Endothelial cell of umbilical vein (primary cell): Measurements from ENCODE around the gene TRAF7. TPM values are rescaled to one million over a fixed set of nuclear protein-coding genes. Genes with fewer than 3 reads are reported as not detected.

Experiments used
- BruUV-seq: library from RNA; stranded (reverse); fragments of 400-500 nt; replicated peaks from 2 replicates; lab custom pipeline; 2021; lab: Mats Ljungman, UMichigan
- CTCF ChIA-PET: fragments of 300-600, 350-600 bp; sonication (Branson Sonifier 250); formaldehyde crosslinking; loops from one replicate; lab custom pipeline; 2021; ENCODE audit warnings: antibody characterized with exemption, inconsistent platforms; lab: Charles Lee
- POLR2A ChIA-PET: fragments of 300-600, 350-600 bp; sonication (Branson Sonifier 250); formaldehyde crosslinking; loops from one replicate; lab custom pipeline; 2021; ENCODE audit warnings: antibody characterized with exemption, inconsistent platforms; lab: Charles Lee
- DNase-seq: peaks from one replicate; pipeline ENCODE4 v3.0.0-alpha.2; 2011; ENCODE audit warnings: low read depth, low spot score
- FAIRE-seq: peaks from 2 replicates; lab custom pipeline; 2011; peaks lifted over from hg19 to GRCh38; lab: Jason Lieb, UNC
- H2AFZ ChIP-seq: 2 replicates; pipeline ENCODE4 v1.6.0; 2012; ENCODE audit warnings: low read depth, low read length, control low read depth, inconsistent platforms
- H3K27ac ChIP-seq: 2 replicates; pipeline ENCODE4 v1.5.1; 2011; ENCODE audit warnings: low read depth, mild to moderate bottlenecking, control low read depth, low read length, moderate library complexity; ENCODE audit not compliant: insufficient read depth
- H3K27me3 ChIP-seq, 2 experiments: 2 replicates each; pipeline versions ENCODE4 v1.6.0 to v1.6.1; 2011; ENCODE audit warnings: low read length in 2 of 2, mixed read lengths in 1 of 2; ENCODE audit not compliant: control insufficient read depth in 2 of 2, insufficient read depth in 2 of 2
- H3K36me3 ChIP-seq, 2 experiments: 2 replicates in 1 of 2; 3 replicates in 1 of 2; pipeline ENCODE4 v1.5.1; 2011; ENCODE audit warnings: low read length in 2 of 2, mild to moderate bottlenecking in 1 of 2, moderate library complexity in 1 of 2; ENCODE audit not compliant: control insufficient read depth in 2 of 2, insufficient read depth in 2 of 2; ENCODE audit errors: extremely low read depth in 1 of 2
- H3K4me1 ChIP-seq: 3 replicates; pipeline ENCODE4 v1.5.1; 2011; ENCODE audit warnings: mild to moderate bottlenecking, low read length; ENCODE audit not compliant: control insufficient read depth, insufficient read depth; ENCODE audit errors: extremely low read depth
- H3K4me2 ChIP-seq: 2 replicates; pipeline ENCODE4 v1.6.1; 2011; ENCODE audit warnings: low read length, control low read depth, mixed read lengths; ENCODE audit not compliant: insufficient read depth
- H3K4me3 ChIP-seq, 3 experiments: fragments of 200-600 bp in 1 of 3; sonication (generic), shearing (Covaris generic) in 1 of 3; replicated peaks in 1 of 3; 2 replicates each; pipeline ENCODE4 v1.5.1; 2011 to 2016; ENCODE audit warnings: control low read depth in 3 of 3, low read length in 3 of 3, mild to moderate bottlenecking in 2 of 3, inconsistent platforms in 1 of 3, low read depth in 1 of 3, moderate library complexity in 1 of 3; ENCODE audit not compliant: insufficient read depth in 1 of 3
- H3K79me2 ChIP-seq: 2 replicates; pipeline ENCODE4 v1.6.0; 2012; ENCODE audit warnings: low read length, inconsistent platforms; ENCODE audit not compliant: control insufficient read depth, insufficient read depth
- H3K9ac ChIP-seq: replicated peaks from 2 replicates; pipeline ENCODE3; 2011; ENCODE audit warnings: low read length, control low read depth; ENCODE audit not compliant: insufficient read depth; ENCODE audit errors: extremely low read depth
- H3K9me1 ChIP-seq: replicated peaks from 3 replicates; pipeline ENCODE4 v1.6.0; 2011; ENCODE audit warnings: mild to moderate bottlenecking, low read length; ENCODE audit not compliant: control insufficient read depth, insufficient read depth; ENCODE audit errors: extremely low read depth
- H3K9me3 ChIP-seq: replicated peaks from 2 replicates; pipeline ENCODE4 v1.5.1; 2012; ENCODE audit warnings: low read length, inconsistent platforms; ENCODE audit not compliant: control insufficient read depth, insufficient read depth
- H4K20me1 ChIP-seq: replicated peaks from 2 replicates; pipeline ENCODE3; 2011; ENCODE audit warnings: mild to moderate bottlenecking, low read length; ENCODE audit not compliant: control insufficient read depth, insufficient read depth; ENCODE audit errors: extremely low read depth
- CTCF ChIP-seq, 2 donors: IDR thresholded peaks; 1 replicate in 1 of 2; 2 replicates in 1 of 2; pipeline ENCODE4 v1.5.1; 2011; ENCODE audit warnings: low read length in 2 of 2, mild to moderate bottlenecking in 2 of 2, moderate library complexity in 2 of 2, control low read depth in 1 of 2, inconsistent platforms in 1 of 2, low read depth in 1 of 2; ENCODE audit not compliant: insufficient read depth in 1 of 2; ENCODE audit errors: extremely low read depth in 1 of 2
- EZH2 ChIP-seq: IDR thresholded peaks from 2 replicates; pipeline ENCODE4 v1.6.1; 2012; ENCODE audit warnings: borderline replicate concordance, low read depth, mild to moderate bottlenecking, moderate library complexity, low read length, inconsistent platforms; ENCODE audit not compliant: severe bottlenecking
- GATA2 ChIP-seq: IDR thresholded peaks from 2 replicates; pipeline ENCODE4 v1.7.0; 2011; ENCODE audit warnings: low read depth, mild to moderate bottlenecking, moderate library complexity, mixed read lengths, low read length; ENCODE audit not compliant: insufficient read length, insufficient read depth
- MAX ChIP-seq: IDR thresholded peaks from 2 replicates; pipeline ENCODE4 v1.6.1; 2011; ENCODE audit not compliant: insufficient read depth, insufficient read length
- MYC ChIP-seq: IDR thresholded peaks from one replicate; pipeline ENCODE4 v1.6.1; 2011; ENCODE audit warnings: mild to moderate bottlenecking, low read depth, low read length
- POLR2A ChIP-seq: IDR thresholded peaks from 2 replicates; pipeline ENCODE4 v1.6.1; 2012; ENCODE audit warnings: low read depth, mild to moderate bottlenecking, control low read depth, low read length
- POLR2AphosphoS5 ChIP-seq: IDR thresholded peaks from 2 replicates; pipeline ENCODE4 v1.6.1; 2012; ENCODE audit warnings: low read depth, mild to moderate bottlenecking, control low read depth, low read length, moderate library complexity; ENCODE audit not compliant: insufficient read depth
- dilution Hi-C: fragments of 300-500 bp; cut with MboI; formaldehyde crosslinking; loops from one replicate; pipeline ENCODE4 v1.15.0; 2019; ENCODE audit warnings: low sequenced_read_pairs; ENCODE audit not compliant: extremely low pct_ligation_motif_present
- intact Hi-C: fragments of 100-400 bp; cut with micrococcal nuclease; formaldehyde crosslinking; loops from one replicate; pipeline ENCODE4 v1.10.0; 2022
- polyA plus RNA-seq, 4 experiments: library from polyadenylated mRNA; depleted of rRNA in 3 of 4; stranded (reverse) in 3 of 4; unstranded in 1 of 4; fragments of >200 nt; gene quantifications; 2 replicates each; pipeline versions ENCODE4 v1.2.1 to v1.2.3, GENCODE V29; 2011 to 2012; ENCODE audit warnings: missing spikeins in 1 of 4
- total RNA-seq: library from RNA; stranded (reverse); gene quantifications from 2 replicates; pipeline ENCODE4 v1.2.3, GENCODE V29; 2021

Gene TRAF7
- total and polyA plus RNA-seq, 2 donors (not counting 3 experiments of a cell fraction or from before 2014, with no cell fraction given): 141 to 175 TPM

- Histone ChIP-seq H3K27ac (peak within 1 kb of the TSS; percentile 76), H3K9ac (peak within 1 kb of the TSS; percentile 88), H3K27me3 (peaks cover under 1 to 2% of the 10 kb centered on the region in 2 experiments), H3K4me2 (peak within 1 kb of the TSS; percentile 72), H3K9me1 (no peaks in the 10 kb centered on the region), H4K20me1 (no peaks in the 10 kb centered on the region), H3K79me2 (peaks cover 7% of the 10 kb centered on the region), H3K4me1 (peaks cover 10% of the 10 kb centered on the region), H3K36me3 (peaks cover 0 to 22% of the 10 kb centered on the region in 2 experiments), H3K4me3 (peak within 1 kb of the TSS; percentile 58 to 91 (median 73)), H3K9me3 (no peaks in the 10 kb centered on the region), H2AFZ (peak within 1 kb of the TSS; percentile 90)
- ChIA-PET CTCF (interaction anchor here (0.9 to 1.0 kb wide), 2 partner anchors 9 to 49 kb away, joined by 3 to 5 read pairs; partner anchors contain the start of gene PGP), POLR2A (interaction anchor here (1.3 kb wide), 1 partner anchor 50 kb away, joined by 5 read pairs; the partner anchor contains the start of gene TRAF7)
- intact Hi-C loops (loop anchor here (1.0 kb wide), 3 partner anchors 10 to 50 kb away; partner anchors contain the start of genes E4F1 and TRAF7), dilution Hi-C loops (no loop called here)
- FAIRE-seq (peak; percentile 85), DNase-seq (peak; percentile 87)
- no TSS peak for BruUV-seq
- TF ChIP-seq EZH2 (no peak), MAX (no peak), GATA2 (no peak), POLR2A (peak; percentile 89), MYC (no peak), CTCF (IDR thresholded peaks at IDR 0.05; ENCODE audit: extremely low read depth in 1 of 2, insufficient read depth in 1 of 2, low read depth in 1 of 2, low read length in 2 of 2) (peak in 1 of 2 donors; percentile 25), POLR2AphosphoS5 (peak; percentile 98)
Observed at GRCh38 chr16:2205104-2205966, 49.8 kb downstream of the TRAF7 start, which contains the start of gene MLST8. TSS of gene MLST8 (plus strand) at chr16:2205454. CDS start at chr16:2206086, 632 bp downstream.
